Measurements from ENCODE around the gene NPFFR1. TPM values are rescaled to one million over a fixed set of nuclear protein-coding genes. Genes with fewer than 3 reads are reported as not detected.

The NPFFR1 gene
- total RNA-seq, 2 donors from 2014 or later, result 0.02 TPM; not detected in 1

GRCh38 chr10:70317272-70317942 lies 33.6 kb upstream of the NPFFR1 start:
- H3K9ac ChIP-seq (ENCODE audit: extremely low read depth, low read length, poor library complexity, severe bottlenecking), result no peak overlapping the region
- TF ChIP-seq, protein P1, sequence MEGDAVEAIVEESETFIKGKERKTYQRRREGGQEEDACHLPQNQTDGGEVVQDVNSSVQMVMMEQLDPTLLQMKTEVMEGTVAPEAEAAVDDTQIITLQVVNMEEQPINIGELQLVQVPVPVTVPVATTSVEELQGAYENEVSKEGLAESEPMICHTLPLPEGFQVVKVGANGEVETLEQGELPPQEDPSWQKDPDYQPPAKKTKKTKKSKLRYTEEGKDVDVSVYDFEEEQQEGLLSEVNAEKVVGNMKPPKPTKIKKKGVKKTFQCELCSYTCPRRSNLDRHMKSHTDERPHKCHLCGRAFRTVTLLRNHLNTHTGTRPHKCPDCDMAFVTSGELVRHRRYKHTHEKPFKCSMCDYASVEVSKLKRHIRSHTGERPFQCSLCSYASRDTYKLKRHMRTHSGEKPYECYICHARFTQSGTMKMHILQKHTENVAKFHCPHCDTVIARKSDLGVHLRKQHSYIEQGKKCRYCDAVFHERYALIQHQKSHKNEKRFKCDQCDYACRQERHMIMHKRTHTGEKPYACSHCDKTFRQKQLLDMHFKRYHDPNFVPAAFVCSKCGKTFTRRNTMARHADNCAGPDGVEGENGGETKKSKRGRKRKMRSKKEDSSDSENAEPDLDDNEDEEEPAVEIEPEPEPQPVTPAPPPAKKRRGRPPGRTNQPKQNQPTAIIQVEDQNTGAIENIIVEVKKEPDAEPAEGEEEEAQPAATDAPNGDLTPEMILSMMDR (conservative IDR thresholded peaks at IDR 0.05), result no peak
- peaks cover 1% of the 10 kb centered on the region for H3K4me1 ChIP-seq (ENCODE audit: control insufficient read depth, insufficient read depth, low read length)
- H3K27ac ChIP-seq (ENCODE audit: low read depth, low read length), result no peak overlapping the region
- no peak overlapping the region for H3K4me3 ChIP-seq (ENCODE audit: low read length)
- Mint-ChIP-seq H3K27me3 (ENCODE audit: insufficient read depth) (no peaks in the 10 kb centered on the region), H3K27ac (no peak overlapping the region), H3K36me3 (ENCODE audit: low read depth) (peaks cover 1% of the 10 kb centered on the region), H3K4me1 (peaks cover 2% of the 10 kb centered on the region), H3K9me3 (no peaks in the 10 kb centered on the region), H3K4me3 (no peak overlapping the region)
- H3K36me3 ChIP-seq (ENCODE audit: control insufficient read depth, insufficient read depth, low read length), result no peaks in the 10 kb centered on the region
- H3K27me3 ChIP-seq (ENCODE audit: control insufficient read depth, insufficient read depth, low read length, poor library complexity, severe bottlenecking), result no peaks in the 10 kb centered on the region
- DNase-seq, result no peak
- 90 to 96% methylated on average over 4 to 5 of the region's 5 CpGs for WGBS, 2 experiments (ENCODE audit: insufficient coverage in 1 of 2, insufficient read length in 1 of 2)
- no peaks in the 10 kb centered on the region for H3K9me3 ChIP-seq (ENCODE audit: control insufficient read depth, low read length)

- Histone ChIP-seq H3K4me3 (ENCODE audit: low read length) (no peak overlapping the region), H3K36me3 (ENCODE audit: control insufficient read depth, insufficient read depth, low read length) (no peaks in the 10 kb centered on the region), H3K9me3 (ENCODE audit: control insufficient read depth, low read length) (no peaks in the 10 kb centered on the region), H3K27me3 (ENCODE audit: control insufficient read depth, insufficient read depth, low read length, poor library complexity, severe bottlenecking) (no peaks in the 10 kb centered on the region), H3K4me1 (ENCODE audit: control insufficient read depth, insufficient read depth, low read length) (no peaks in the 10 kb centered on the region), H3K9ac (ENCODE audit: extremely low read depth, low read length, poor library complexity, severe bottlenecking) (no peak overlapping the region), H3K27ac (ENCODE audit: low read depth, low read length) (no peak overlapping the region)
- 89 to 100% methylated on average over 1 to 5 of the region's 5 CpGs for WGBS, 2 experiments (ENCODE audit: insufficient coverage in 1 of 2, insufficient read length in 1 of 2)
- H3K27ac Mint-ChIP-seq, result no peak overlapping the region
- H3K4me3 Mint-ChIP-seq, result no peak overlapping the region
- TF ChIP-seq, protein P1 (conservative IDR thresholded peaks at IDR 0.05), result no peak
- no peaks in the 10 kb centered on the region for H3K9me3 Mint-ChIP-seq
- no peaks in the 10 kb centered on the region for H3K4me1 Mint-ChIP-seq
- H3K36me3 Mint-ChIP-seq (ENCODE audit: low read depth), result peaks cover 1% of the 10 kb centered on the region
- DNase-seq, result peak; percentile 75
- no peaks in the 10 kb centered on the region for H3K27me3 Mint-ChIP-seq (ENCODE audit: insufficient read depth)
Measured at GRCh38 chr10:70315815-70316214, 32.0 kb upstream of the NPFFR1 start.

DNA sequence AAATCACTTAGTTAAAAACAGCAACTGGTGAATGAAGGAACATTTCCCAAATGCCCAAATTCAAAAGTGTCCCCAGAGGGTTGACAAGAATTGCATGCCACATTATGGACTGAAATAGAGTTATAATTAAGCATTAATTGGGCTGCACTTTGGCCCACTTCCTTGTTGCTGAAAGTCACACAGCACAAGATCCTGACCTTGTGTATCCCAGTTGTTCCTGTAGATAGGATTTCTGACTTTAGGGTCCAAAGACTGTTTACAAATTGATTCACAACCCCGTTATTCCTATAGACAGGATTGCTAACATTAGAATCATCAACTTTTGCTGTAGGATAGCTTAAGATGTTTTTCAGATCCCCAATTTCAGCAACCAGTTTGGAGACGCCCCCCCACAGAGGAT lies 31.5 kb upstream of the NPFFR1 start:
- H3K4me1 ChIP-seq (ENCODE audit: control insufficient read depth, insufficient read depth, low read length), result no peaks in the 10 kb centered on the region
- 80 to 83% methylated on average over 1 to 2 of the region's 2 CpGs for WGBS, 2 experiments (ENCODE audit: insufficient coverage in 1 of 2, insufficient read length in 1 of 2)
- no peak overlapping the region for H3K27ac ChIP-seq (ENCODE audit: low read depth, low read length)
- H3K27ac Mint-ChIP-seq, result no peak overlapping the region
- H3K9me3 Mint-ChIP-seq, result no peaks in the 10 kb centered on the region
- H3K27me3 Mint-ChIP-seq (ENCODE audit: insufficient read depth), result no peaks in the 10 kb centered on the region
- peaks cover 1% of the 10 kb centered on the region for H3K36me3 Mint-ChIP-seq (ENCODE audit: low read depth)
- no peaks in the 10 kb centered on the region for H3K36me3 ChIP-seq (ENCODE audit: control insufficient read depth, insufficient read depth, low read length)
- no peaks in the 10 kb centered on the region for H3K4me1 Mint-ChIP-seq
- H3K4me3 ChIP-seq (ENCODE audit: low read length), result no peak overlapping the region
- no peak overlapping the region for H3K4me3 Mint-ChIP-seq
- TF ChIP-seq, protein P1 (conservative IDR thresholded peaks at IDR 0.05), result no peak
- no peak for DNase-seq
- H3K27me3 ChIP-seq (ENCODE audit: control insufficient read depth, insufficient read depth, low read length, poor library complexity, severe bottlenecking), result no peaks in the 10 kb centered on the region
- no peak overlapping the region for H3K9ac ChIP-seq (ENCODE audit: extremely low read depth, low read length, poor library complexity, severe bottlenecking)
- H3K9me3 ChIP-seq (ENCODE audit: control insufficient read depth, low read length), result no peaks in the 10 kb centered on the region
